H1 (cell line): ENCODE data around the gene WDR89. TPM values are rescaled to one million over a fixed set of nuclear protein-coding genes. Genes with fewer than 3 reads are reported as not detected.

Experiments used
- CTCF ChIA-PET: fragments of 300-600 bp; sonication (Branson Sonifier 250); formaldehyde crosslinking; loops from one replicate; lab custom pipeline; 2021; ENCODE audit not compliant: partially characterized antibody; lab: Charles Lee
- POLR2A ChIA-PET: fragments of 300-600 bp; sonication (Branson Sonifier 250); formaldehyde crosslinking; loops from one replicate; lab custom pipeline; 2021; ENCODE audit warnings: inconsistent platforms; ENCODE audit not compliant: partially characterized antibody; lab: Charles Lee
- DNase-seq, 2 experiments: peaks; one replicate each; pipeline versions ENCODE4 v3.0.0 to v3.0.0-alpha.2; 2010 to 2022; ENCODE audit warnings: low spot score in 2 of 2, low read depth in 1 of 2, mixed read lengths in 1 of 2
- FAIRE-seq: peaks from 2 replicates; lab custom pipeline; 2011; peaks lifted over from hg19 to GRCh38; lab: Jason Lieb, UNC
- H2AFZ ChIP-seq: 2 replicates; pipeline ENCODE4 v1.8.1; 2012; ENCODE audit warnings: low read length, inconsistent platforms
- H2AK5ac ChIP-seq: 2 replicates; pipeline ENCODE4 v1.6.1; 2013; ENCODE audit warnings: low read depth, low read length
- H2BK120ac ChIP-seq: replicated peaks from 2 replicates; pipeline ENCODE3; 2013; ENCODE audit warnings: low read depth, low read length, inconsistent platforms
- H2BK12ac ChIP-seq: 2 replicates; pipeline ENCODE4 v1.6.1; 2013; ENCODE audit warnings: low read depth, low read length
- H2BK15ac ChIP-seq: 2 replicates; pipeline ENCODE4 v1.6.1; 2013; ENCODE audit warnings: low read length
- H2BK20ac ChIP-seq: 2 replicates; pipeline ENCODE4 v1.6.1; 2013; ENCODE audit warnings: low read length
- H2BK5ac ChIP-seq: 2 replicates; pipeline ENCODE4 v1.6.1; 2013; ENCODE audit warnings: low read depth, low read length
- H3K14ac ChIP-seq: 2 replicates; pipeline ENCODE4 v1.6.1; 2013; ENCODE audit warnings: inconsistent platforms; ENCODE audit not compliant: insufficient read length
- H3K18ac ChIP-seq: 2 replicates; pipeline ENCODE4 v1.6.1; 2013; ENCODE audit warnings: low read length; ENCODE audit errors: extremely low read depth
- H3K23ac ChIP-seq: 2 replicates; pipeline ENCODE4 v1.6.1; 2013; ENCODE audit warnings: inconsistent platforms; ENCODE audit not compliant: insufficient read length
- H3K23me2 ChIP-seq: 2 replicates; pipeline ENCODE4 v1.6.1; 2013; ENCODE audit warnings: low read depth, low read length
- H3K27ac ChIP-seq: 2 replicates; pipeline ENCODE4 v1.6.1; 2011; ENCODE audit warnings: low read depth, low read length, inconsistent platforms
- H3K27me3 ChIP-seq, 4 experiments: replicated peaks in 1 of 4; 1 replicate in 1 of 4; 2 replicates in 3 of 4; pipeline versions ENCODE4 v1.6.1 to v1.8.1; 2011 to 2013; ENCODE audit warnings: low read length in 3 of 4, mild to moderate bottlenecking in 3 of 4, inconsistent platforms in 2 of 4, mixed read lengths in 2 of 4, moderate library complexity in 1 of 4; ENCODE audit not compliant: control insufficient read depth in 3 of 4, insufficient read depth in 3 of 4; ENCODE audit errors: extremely low read depth in 1 of 4
- H3K36me3 ChIP-seq, 4 experiments: 2 replicates each; pipeline versions ENCODE4 v1.6.1 to v1.8.1; 2011 to 2013; ENCODE audit warnings: mild to moderate bottlenecking in 4 of 4, low read length in 3 of 4, moderate library complexity in 2 of 4, control low read depth in 1 of 4, inconsistent platforms in 1 of 4; ENCODE audit not compliant: insufficient read depth in 4 of 4, control insufficient read depth in 2 of 4
- H3K4ac ChIP-seq: replicated peaks from 2 replicates; pipeline ENCODE3; 2013; ENCODE audit warnings: low read length, low read depth, mixed read lengths, inconsistent platforms; ENCODE audit not compliant: insufficient read length
- H3K4me1 ChIP-seq, 4 experiments: replicated peaks in 1 of 4; 1 replicate in 1 of 4; 2 replicates in 3 of 4; pipeline versions ENCODE4 v1.6.1 to v1.8.1; 2011 to 2013; ENCODE audit warnings: low read length in 3 of 4, inconsistent platforms in 2 of 4, mixed read lengths in 1 of 4; ENCODE audit not compliant: insufficient read depth in 4 of 4, control insufficient read depth in 3 of 4
- H3K4me2 ChIP-seq, 2 experiments: 2 replicates each; pipeline versions ENCODE4 v1.6.1 to v1.8.1; 2011 to 2013; ENCODE audit warnings: low read depth in 2 of 2, low read length in 2 of 2, control low read depth in 1 of 2, inconsistent platforms in 1 of 2, mild to moderate bottlenecking in 1 of 2; ENCODE audit not compliant: insufficient read depth in 1 of 2
- H3K4me3 ChIP-seq, 4 experiments: fragments of 200-600, 300-600 bp in 1 of 4; sonication (generic), shearing (Covaris generic), sonication (Bioruptor Twin) in 1 of 4; 2 replicates each; pipeline versions ENCODE4 v1.5.1 to v1.8.1; 2011 to 2016; ENCODE audit warnings: low read length in 4 of 4, low read depth in 3 of 4, control low read depth in 2 of 4, inconsistent platforms in 2 of 4, mild to moderate bottlenecking in 2 of 4, mixed read lengths in 1 of 4, moderate library complexity in 1 of 4; ENCODE audit not compliant: insufficient read depth in 2 of 4; ENCODE audit errors: extremely low read depth in 1 of 4
- H3K56ac ChIP-seq: replicated peaks from 2 replicates; pipeline ENCODE3; 2013; ENCODE audit warnings: low read depth, mild to moderate bottlenecking, mixed read lengths, low read length, inconsistent platforms; ENCODE audit not compliant: insufficient read length
- H3K79me1 ChIP-seq: 2 replicates; pipeline ENCODE4 v1.6.1; 2013; ENCODE audit warnings: low read depth, low read length, control low read depth
- H3K79me2 ChIP-seq, 2 experiments: 2 replicates each; pipeline versions ENCODE4 v1.6.1 to v1.8.1; 2012 to 2013; ENCODE audit warnings: low read length in 2 of 2, mild to moderate bottlenecking in 2 of 2, inconsistent platforms in 1 of 2; ENCODE audit not compliant: insufficient read depth in 2 of 2, control insufficient read depth in 1 of 2
- H3K9ac ChIP-seq, 4 experiments: replicated peaks in 1 of 4; 1 replicate in 1 of 4; 2 replicates in 3 of 4; pipeline versions ENCODE4 v1.6.1 to v1.8.1; 2011 to 2013; ENCODE audit warnings: low read depth in 3 of 4, low read length in 3 of 4, control low read depth in 2 of 4, mild to moderate bottlenecking in 2 of 4, moderate library complexity in 2 of 4, inconsistent platforms in 1 of 4; ENCODE audit errors: extremely low read depth in 1 of 4
- H3K9me3 ChIP-seq, 2 experiments: 2 replicates each; pipeline versions ENCODE4 v1.6.1 to v1.8.1; 2012 to 2013; ENCODE audit warnings: mild to moderate bottlenecking in 2 of 2, moderate library complexity in 2 of 2, control low read depth in 1 of 2, inconsistent platforms in 1 of 2, low read depth in 1 of 2, low read length in 1 of 2, mixed read lengths in 1 of 2; ENCODE audit not compliant: insufficient read depth in 2 of 2
- H4K20me1 ChIP-seq, 2 experiments: replicated peaks in 1 of 2; 2 replicates each; pipeline versions ENCODE3 to v1.8.1; 2011 to 2013; ENCODE audit warnings: inconsistent platforms in 2 of 2, low read length in 2 of 2, mild to moderate bottlenecking in 1 of 2; ENCODE audit not compliant: insufficient read depth in 2 of 2, control insufficient read depth in 1 of 2
- H4K5ac ChIP-seq: 2 replicates; pipeline ENCODE4 v1.6.1; 2013; ENCODE audit warnings: low read length, low read depth, mixed read lengths, inconsistent platforms; ENCODE audit not compliant: insufficient read length
- H4K8ac ChIP-seq: 2 replicates; pipeline ENCODE4 v1.8.0; 2013; ENCODE audit warnings: mild to moderate bottlenecking, moderate library complexity, low read length, inconsistent platforms; ENCODE audit not compliant: insufficient read depth; ENCODE audit errors: extremely low read depth
- H4K91ac ChIP-seq: replicated peaks from 2 replicates; pipeline ENCODE3; 2013; ENCODE audit warnings: low read length, mixed read lengths, inconsistent platforms; ENCODE audit not compliant: insufficient read length
- CEBPB ChIP-seq: IDR thresholded peaks from 2 replicates; pipeline ENCODE4 v1.6.1; 2012; ENCODE audit warnings: low read depth, low read length
- CTCF ChIP-seq, 3 experiments: IDR thresholded peaks; 1 replicate in 2 of 3; 2 replicates in 1 of 3; pipeline versions ENCODE4 v1.5.1 to v1.6.1; 2011; ENCODE audit warnings: low read length in 3 of 3, mild to moderate bottlenecking in 3 of 3, inconsistent platforms in 2 of 3, low read depth in 1 of 3, moderate library complexity in 1 of 3; ENCODE audit not compliant: insufficient read depth in 1 of 3; ENCODE audit errors: control extremely low read depth in 1 of 3
- KDM4A ChIP-seq: IDR thresholded peaks from one replicate; pipeline ENCODE4 v1.7.1; 2012; ENCODE audit warnings: low read depth, mild to moderate bottlenecking, moderate library complexity, low read length, inconsistent platforms; ENCODE audit not compliant: severe bottlenecking
- RXRA ChIP-seq: IDR thresholded peaks from 2 replicates; pipeline ENCODE4 v1.6.1; 2011; ENCODE audit warnings: low read depth, mild to moderate bottlenecking, low read length, moderate library complexity; ENCODE audit not compliant: insufficient read depth
- TEAD4 ChIP-seq: IDR thresholded peaks from 2 replicates; pipeline ENCODE4 v1.6.1; 2012; ENCODE audit warnings: low read depth, low read length, inconsistent platforms, mixed read lengths
- USF2 ChIP-seq: IDR thresholded peaks from 2 replicates; pipeline ENCODE4 v1.6.1; 2011; ENCODE audit warnings: low read length, improper control_type of control experiment
- ZNF274 ChIP-seq: IDR thresholded peaks from 2 replicates; pipeline ENCODE4 v1.7.0; 2012; ENCODE audit warnings: low read length, borderline replicate concordance; ENCODE audit errors: extremely low read depth
- WGBS, 2 experiments: shearing (Covaris generic) in 1 of 2; methylation state at CpG; one replicate each; pipeline versions ENCODE4 v1.1.6 to v1.1.7; 2013 to 2015; ENCODE audit warnings: low lambda C conversion rate in 2 of 2, mixed read lengths in 2 of 2, inconsistent platforms in 1 of 2, low coverage in 1 of 2, missing lambda C conversion rate in 1 of 2; ENCODE audit not compliant: insufficient replicate concordance in 2 of 2, insufficient coverage in 1 of 2, insufficient read length in 1 of 2; ENCODE audit errors: extremely low coverage in 1 of 2, missing lambda C conversion rate in 1 of 2; 5-methylcytosine and 5-hydroxymethylcytosine counted together
- polyA plus RNA-seq, 7 experiments: library from polyadenylated mRNA; depleted of rRNA in 3 of 7; stranded (reverse) in 5 of 7; unstranded in 2 of 7; fragments of >200 nt in 5 of 7; fragments of 200-250 nt in 2 of 7; gene quantifications; 1 replicate in 5 of 7; 2 replicates in 1 of 7; 4 replicates in 1 of 7; pipeline versions ENCODE4 v1.2.1 to v1.2.3, GENCODE V29; 2011 to 2013; ENCODE audit warnings: missing spikeins in 2 of 7, mixed read lengths in 2 of 7
- total RNA-seq: library from RNA; stranded (reverse); fragmentation: NEBNext Ultra II Directional; extraction: Animal tissue kit (Norgen Biotek cat#: 25700); gene quantifications from 2 replicates; pipeline ENCODE4 v1.2.1, GENCODE V29; 2021

The WDR89 gene
- total and polyA plus RNA-seq, 2 of the 8 experiments (the other 6 are each of a cell fraction or from before 2014, with no cell fraction given), result 8.3 to 32.9 TPM

GRCh38 chr14:63611078-63611477 lies 30.6 kb downstream of the WDR89 start:
- no peak overlapping the region for H4K5ac ChIP-seq
- H3K18ac ChIP-seq, result no peak overlapping the region
- WGBS, 2 experiments, result 89% methylated on average over 5 of the region's 7 CpGs; no CpG with 5 or more reads in 1 of the 2 experiments
- no peaks in the 10 kb centered on the region for H3K9me3 ChIP-seq
- no peaks in the 10 kb centered on the region for H3K23me2 ChIP-seq
- no peaks in the 10 kb centered on the region; the same call in 1 of the 2 replicates for H3K79me1 ChIP-seq
- H3K56ac ChIP-seq, result no peak overlapping the region
- no peak overlapping the region for H3K4me2 ChIP-seq
- 0 out of 8 replicates have a peak, but pooled peaks cover 0 to 4% (median 2%) of the 10 kb centered on the region in 4 experiments for H3K36me3 ChIP-seq
- CTCF ChIA-PET, result no interaction called here
- H2AK5ac ChIP-seq, result no peak overlapping the region
- TF ChIP-seq KDM4A (no peak), RXRA (no peak), USF2 (no peak), TEAD4 (no peak), ZNF274 (no peak), CEBPB (peak; percentile 42; the same call in 1 of the 2 replicates), CTCF (IDR thresholded peaks at IDR 0.05; ENCODE audit: control extremely low read depth in 1 of 3, insufficient read depth in 1 of 3, low read depth in 1 of 3, low read length in 3 of 3) (no peak)
- no peak overlapping the region for H2BK12ac ChIP-seq
- no peak overlapping the region for H3K27ac ChIP-seq
- no peak overlapping the region for H3K4ac ChIP-seq
- H3K14ac ChIP-seq, result no peak overlapping the region
- H2BK20ac ChIP-seq, result no peak overlapping the region
- FAIRE-seq (no peak), DNase-seq (no peak)
- no peak overlapping the region for H4K91ac ChIP-seq
- no peak overlapping the region for H3K9ac ChIP-seq
- no peak overlapping the region for H2BK120ac ChIP-seq
- H3K23ac ChIP-seq, result no peak overlapping the region
- H4K8ac ChIP-seq, result no peak overlapping the region
- no peak overlapping the region for H3K4me3 ChIP-seq
- H4K20me1 ChIP-seq, result peaks cover 0 to 3% of the 10 kb centered on the region in 2 experiments
- H2AFZ ChIP-seq, result no peak overlapping the region
- H2BK5ac ChIP-seq, result no peak overlapping the region
- H3K4me1 ChIP-seq, result no peaks in the 10 kb centered on the region
- H3K79me2 ChIP-seq, result peaks cover 0 to 38% of the 10 kb centered on the region in 2 experiments; a peak in 2 of 4 replicates
- H3K27me3 ChIP-seq, result no peaks in the 10 kb centered on the region
- POLR2A ChIA-PET, result no interaction called here
- H2BK15ac ChIP-seq, result no peak overlapping the region
